Kidney (tissue), 14 donors: ENCODE results near the gene KLRC2. TPM values are rescaled to one million over a fixed set of nuclear protein-coding genes. Genes with fewer than 3 reads are reported as not detected.
"Not testable (repeated sequence)": the region's sequence is repeated elsewhere in the genome, so short reads cannot be mapped to it uniquely, and the experiment has no call there.

Experiments
- DNase-seq, 5 donors: peaks; one replicate each; pipeline ENCODE4 v3.0.0-alpha.2; 2013 to 2020
- FAIRE-seq: peaks from 2 replicates; lab custom pipeline; 2012; peaks lifted over from hg19 to GRCh38; lab: Jason Lieb, UNC
- H3K27ac ChIP-seq, 2 donors: one replicate each; pipeline ENCODE4 v1.7.0; 2013; ENCODE audit warnings: low read depth in 2 of 2, low read length in 2 of 2, inconsistent platforms in 1 of 2
- H3K27me3 ChIP-seq: one replicate; pipeline ENCODE4 v1.7.1; 2013; ENCODE audit warnings: low read length, inconsistent platforms; ENCODE audit not compliant: control insufficient read depth, insufficient read depth
- H3K36me3 ChIP-seq, 3 donors: one replicate each; pipeline versions ENCODE4 v1.7.0 to v1.7.1; 2013; ENCODE audit warnings: low read length in 3 of 3, control low read depth in 1 of 3, inconsistent platforms in 1 of 3; ENCODE audit not compliant: insufficient read depth in 3 of 3, control insufficient read depth in 2 of 3
- H3K4me1 ChIP-seq, 3 donors: one replicate each; pipeline versions ENCODE4 v1.7.0 to v1.7.1; 2013; ENCODE audit warnings: low read length in 3 of 3, inconsistent platforms in 1 of 3, low read depth in 1 of 3; ENCODE audit not compliant: control insufficient read depth in 2 of 3, insufficient read depth in 2 of 3
- H3K4me3 ChIP-seq, 3 donors: one replicate each; pipeline versions ENCODE4 v1.7.0 to v1.8.1; 2013; ENCODE audit warnings: low read length in 3 of 3, control low read depth in 1 of 3, inconsistent platforms in 1 of 3
- H3K9ac ChIP-seq, 3 donors: one replicate each; pipeline versions ENCODE4 v1.7.0 to v1.7.1; 2013; ENCODE audit warnings: low read length in 3 of 3, control low read depth in 1 of 3, inconsistent platforms in 1 of 3
- H3K9me3 ChIP-seq, 3 donors: one replicate each; pipeline versions ENCODE4 v1.7.0 to v1.7.1; 2013; ENCODE audit warnings: low read length in 3 of 3, control low read depth in 1 of 3, inconsistent platforms in 1 of 3; ENCODE audit not compliant: control insufficient read depth in 2 of 3, insufficient read depth in 1 of 3
- CTCF ChIP-seq: IDR thresholded peaks from 3 replicates; pipeline ENCODE4 v1.5.1; 2012; ENCODE audit warnings: mild to moderate bottlenecking, moderate library complexity, borderline replicate concordance; ENCODE audit not compliant: insufficient read depth; ENCODE audit errors: extremely low read depth
- intact Hi-C: fragments of 100-400 bp; cut with DNase I; formaldehyde crosslinking; loops from one replicate; pipeline ENCODE4 v1.11.1; 2022
- polyA plus RNA-seq: library from polyadenylated mRNA; stranded (reverse); fragments of 350-450 nt; fragmentation: Illumina TruSeq; extraction: RNeasy Lipid Tissue Mini Kit (QIAGEN cat#74804); gene quantifications from one replicate; pipeline ENCODE4 v1.2.3, GENCODE V29; 2014; ENCODE audit warnings: low read depth, low replicate concordance; ENCODE audit not compliant: insufficient read depth
- total RNA-seq: library from RNA; stranded (reverse); fragmentation: NEBNext Ultra II Directional; extraction: Animal tissue kit (Norgen Biotek cat#: 25700); gene quantifications from one replicate; pipeline ENCODE4 v1.2.1, GENCODE V29; 2021
- donor health status: control.
- donor health status: control.
- donor health status: control.
- donor health status: control.
- donor health status: control.
- donor health status: DM: yes; HTN: yes; CAD: no.
- donor health status: Normal renal cell carcinoma (clear cell type).

The KLRC2 gene
- total and polyA plus RNA-seq, 2 donors from 2014 or later = 0.50 TPM; not detected in 1

GRCh38 chr12:10453156-10453555 lies 17.3 kb upstream of the KLRC2 start, which contains the start of gene KLRC1:
Gene KLRC1 (minus strand): TSS chr12:10453377. CDS start chr12:10451156, 2,221 bp downstream.
- FAIRE-seq (no peak), DNase-seq (no peak)
- no peak for TF ChIP-seq CTCF
- H3K27ac ChIP-seq = no peak within 1 kb of the TSS
- no peaks in the 10 kb centered on the region for H3K4me1 ChIP-seq
- intact Hi-C loops = no loop called here
- H3K27me3 ChIP-seq = no peaks in the 10 kb centered on the region
- no peaks in the 10 kb centered on the region for H3K36me3 ChIP-seq
- H3K4me3 ChIP-seq = no peak within 1 kb of the TSS
- H3K9ac ChIP-seq = no peak within 1 kb of the TSS
- peaks cover 0 to 2% (median 0%) of the 10 kb centered on the region in 3 donors for H3K9me3 ChIP-seq

- no peak for TF ChIP-seq CTCF
- Histone ChIP-seq H3K9ac (no peak overlapping the region), H3K4me3 (no peak overlapping the region), H3K4me1 (no peaks in the 10 kb centered on the region), H3K27ac (no peak overlapping the region), H3K36me3 (no peaks in the 10 kb centered on the region), H3K27me3 (no peaks in the 10 kb centered on the region), H3K9me3 (no peaks in the 10 kb centered on the region)
- DNase-seq (no peak), FAIRE-seq (no peak)
- intact Hi-C loops = no loop called here
Observed at GRCh38 chr12:10448236-10448635, 12.4 kb upstream of the KLRC2 start.

- H3K36me3 ChIP-seq = not testable (repeated sequence)
Observed at GRCh38 chr12:10446052-10446451, 10.2 kb upstream of the KLRC2 start.

GRCh38 chr12:10441144-10441543 lies 5.3 kb upstream of the KLRC2 start:
- peak in 1 of 5 donors; percentile 49 for DNase-seq
- H3K4me3 ChIP-seq, H3K9me3 ChIP-seq, H3K9ac ChIP-seq, H3K27me3 ChIP-seq, H3K36me3 ChIP-seq, intact Hi-C loops, H3K27ac ChIP-seq, H3K4me1 ChIP-seq, FAIRE-seq: not testable (repeated sequence)

More at GRCh38 chr12:10446052-10446451, 10.2 kb upstream of the KLRC2 start:
- H3K4me1 ChIP-seq, H3K27me3 ChIP-seq, H3K9ac ChIP-seq, H3K27ac ChIP-seq, DNase-seq, intact Hi-C loops, H3K9me3 ChIP-seq, H3K4me3 ChIP-seq: not testable (repeated sequence)
- FAIRE-seq = peak; percentile 19

- DNase-seq, FAIRE-seq, H3K9ac ChIP-seq, H3K4me1 ChIP-seq, H3K4me3 ChIP-seq, H3K36me3 ChIP-seq, H3K27me3 ChIP-seq, H3K9me3 ChIP-seq, intact Hi-C loops, H3K27ac ChIP-seq: not testable (repeated sequence)
Observed at GRCh38 chr12:10439608-10440274, 3.9 kb upstream of the KLRC2 start.

- H3K27me3 ChIP-seq, H3K36me3 ChIP-seq, H3K27ac ChIP-seq, DNase-seq, H3K9ac ChIP-seq, H3K9me3 ChIP-seq, H3K4me3 ChIP-seq, FAIRE-seq, intact Hi-C loops, H3K4me1 ChIP-seq: not testable (repeated sequence)
Observed at GRCh38 chr12:10437601-10438000, 1.8 kb upstream of the KLRC2 start.

- FAIRE-seq, H3K27ac ChIP-seq, DNase-seq, H3K27me3 ChIP-seq, H3K9ac ChIP-seq, intact Hi-C loops, H3K4me1 ChIP-seq, H3K4me3 ChIP-seq, H3K9me3 ChIP-seq, H3K36me3 ChIP-seq: not testable (repeated sequence)
Observed at GRCh38 chr12:10430623-10431022, 5.2 kb downstream of the KLRC2 start.
